Measurements from ENCODE around the gene GADD45GIP1. TPM values are rescaled to one million over a fixed set of nuclear protein-coding genes. Genes with fewer than 3 reads are reported as not detected.
A peak's percentile ranks its signal among the peaks of the same experiment; 100 is the strongest.

The GADD45GIP1 gene
- 10 to 100 TPM; 34.2 to 51.5 (median 38.2) TPM for polyA plus RNA-seq

GRCh38 chr19:12956446-12957388, at the start of gene GADD45GIP1:
GADD45GIP1 (minus strand) TSS chr19:12957223; CDS start chr19:12957212, 11 bp downstream.
- 4 to 5% (median 4%) methylated on average over 71 to 84 of the region's 84 CpGs for WGBS, 3 donors
- H3K27ac ChIP-seq (ENCODE audit: low read depth, low read length), result peak within 1 kb of the TSS; percentile 90

GRCh38 chr19:13005861-13006370, 48.9 kb upstream of the GADD45GIP1 start:
- no peak overlapping the region for H3K27ac ChIP-seq (ENCODE audit: low read depth, low read length)
- WGBS, 3 donors, result 45 to 75% (median 71%) methylated on average over 11 to 12 of the region's 12 CpGs

GRCh38 chr19:13005253-13005652, 48.2 kb upstream of the GADD45GIP1 start:
- no peak overlapping the region for H3K27ac ChIP-seq (ENCODE audit: low read depth, low read length)
- WGBS, 3 donors, result 75 to 91% (median 89%) methylated on average over 4 of the region's 4 CpGs

GRCh38 chr19:13004273-13004672, 47.2 kb upstream of the GADD45GIP1 start:
- H3K27ac ChIP-seq (ENCODE audit: low read depth, low read length), result no peak overlapping the region
- WGBS, 3 donors, result 71 to 82% (median 80%) methylated on average over 7 of the region's 7 CpGs

GRCh38 chr19:13003081-13003480, 46.1 kb upstream of the GADD45GIP1 start:
- WGBS, 3 donors, result 75 to 87% (median 77%) methylated on average over 15 of the region's 15 CpGs

GRCh38 chr19:13002166-13002898, 45.3 kb upstream of the GADD45GIP1 start:
- H3K27ac ChIP-seq (ENCODE audit: low read depth, low read length), result no peak overlapping the region
- WGBS, 3 donors, result 57 to 70% (median 61%) methylated on average over 24 to 29 of the region's 29 CpGs

More at GRCh38 chr19:13003081-13003480, 46.1 kb upstream of the GADD45GIP1 start:
- no peak overlapping the region for H3K27ac ChIP-seq (ENCODE audit: low read depth, low read length)

DNA sequence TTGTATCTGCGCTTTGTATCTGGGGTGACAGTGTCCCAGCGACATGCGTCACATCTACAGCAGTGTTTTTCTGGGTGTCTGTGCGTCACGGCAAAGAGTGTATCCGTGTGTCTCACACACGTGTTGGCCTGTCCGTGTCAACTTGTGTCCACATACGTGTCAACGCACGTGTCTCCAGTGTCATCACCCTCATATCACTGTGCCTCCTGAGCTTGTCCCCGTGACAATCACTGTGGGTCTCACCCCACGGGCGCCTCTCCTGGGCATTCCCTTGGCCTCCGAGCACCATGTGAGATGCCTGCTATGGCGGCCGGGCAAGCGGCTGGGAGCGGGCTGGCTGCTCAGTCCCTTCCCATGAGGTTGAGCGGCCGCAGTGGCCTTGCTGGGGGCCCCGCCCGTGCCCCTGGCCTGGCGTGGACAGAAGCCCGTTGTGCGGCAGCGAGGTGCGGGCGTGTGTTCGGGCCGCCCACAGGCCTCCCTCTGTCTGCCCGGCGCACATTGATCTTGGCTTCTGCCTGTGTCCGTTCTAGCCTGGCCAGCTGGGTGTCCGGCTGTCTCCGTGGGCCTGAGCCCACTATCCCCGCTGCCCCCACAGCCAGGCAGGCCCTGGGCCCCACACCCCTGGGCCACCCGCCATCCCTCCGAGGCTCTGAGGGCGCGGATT, 44.6 kb upstream of the GADD45GIP1 start:
- WGBS, 3 donors, result 55 to 82% (median 63%) methylated on average over 38 to 41 of the region's 41 CpGs
- peak overlapping the region; percentile 6 for H3K27ac ChIP-seq (ENCODE audit: low read depth, low read length)

- no peak overlapping the region for H3K27ac ChIP-seq (ENCODE audit: low read depth, low read length)
- WGBS, 3 donors, result 82 to 91% (median 83%) methylated on average over 19 of the region's 19 CpGs
These were observed 44.1 kb upstream of the GADD45GIP1 start for GRCh38 chr19:13001166-13001501.

DNA sequence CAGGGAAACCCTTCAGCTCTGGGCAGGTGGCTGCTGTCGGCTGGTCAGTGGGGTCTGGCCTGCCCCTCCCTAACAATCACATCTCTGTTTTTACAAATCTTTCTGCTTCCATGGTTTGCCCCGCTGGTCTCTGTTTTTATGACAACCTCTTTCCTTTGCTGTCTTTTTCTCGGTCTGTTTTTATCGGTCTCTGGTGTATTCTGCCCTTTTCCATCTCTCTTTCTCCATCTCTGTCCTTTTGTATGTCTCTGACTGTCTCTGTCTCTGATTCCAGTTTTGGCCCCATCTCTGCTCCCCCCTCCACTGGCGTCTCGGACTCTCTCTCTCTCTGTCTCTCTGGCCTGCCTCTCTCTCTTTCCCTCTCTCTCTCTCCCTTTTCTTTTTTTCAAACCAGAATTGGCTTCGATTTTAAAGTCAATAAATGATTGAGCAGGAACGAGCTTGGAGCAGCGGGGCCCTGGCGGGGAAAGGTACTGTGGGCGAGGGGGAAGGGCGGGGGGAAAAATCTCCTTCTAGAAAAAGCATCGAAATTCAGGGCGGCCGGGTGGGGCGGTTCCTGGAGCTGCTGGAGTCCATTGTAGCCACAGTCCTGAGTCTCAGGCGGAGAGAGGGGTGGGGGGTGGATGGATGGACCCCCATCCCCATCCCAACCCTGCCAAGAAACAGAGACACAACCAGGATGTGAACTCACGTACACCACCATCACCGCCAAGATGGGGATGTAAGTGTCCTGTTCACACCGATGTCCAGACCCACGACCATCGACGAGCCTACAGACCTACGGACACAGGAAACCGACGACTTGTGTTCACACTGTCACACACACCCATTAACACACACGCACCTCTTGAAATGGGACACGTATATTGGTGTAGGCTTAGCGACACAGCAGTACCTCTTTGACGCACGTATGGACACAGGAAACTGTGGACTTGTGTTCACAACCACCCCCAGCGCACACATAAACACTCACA, 41.2 kb upstream of the GADD45GIP1 start:
- no peak overlapping the region for H3K27ac ChIP-seq (ENCODE audit: low read depth, low read length)
- WGBS, 3 donors, result 77 to 84% (median 83%) methylated on average over 32 of the region's 32 CpGs

DNA sequence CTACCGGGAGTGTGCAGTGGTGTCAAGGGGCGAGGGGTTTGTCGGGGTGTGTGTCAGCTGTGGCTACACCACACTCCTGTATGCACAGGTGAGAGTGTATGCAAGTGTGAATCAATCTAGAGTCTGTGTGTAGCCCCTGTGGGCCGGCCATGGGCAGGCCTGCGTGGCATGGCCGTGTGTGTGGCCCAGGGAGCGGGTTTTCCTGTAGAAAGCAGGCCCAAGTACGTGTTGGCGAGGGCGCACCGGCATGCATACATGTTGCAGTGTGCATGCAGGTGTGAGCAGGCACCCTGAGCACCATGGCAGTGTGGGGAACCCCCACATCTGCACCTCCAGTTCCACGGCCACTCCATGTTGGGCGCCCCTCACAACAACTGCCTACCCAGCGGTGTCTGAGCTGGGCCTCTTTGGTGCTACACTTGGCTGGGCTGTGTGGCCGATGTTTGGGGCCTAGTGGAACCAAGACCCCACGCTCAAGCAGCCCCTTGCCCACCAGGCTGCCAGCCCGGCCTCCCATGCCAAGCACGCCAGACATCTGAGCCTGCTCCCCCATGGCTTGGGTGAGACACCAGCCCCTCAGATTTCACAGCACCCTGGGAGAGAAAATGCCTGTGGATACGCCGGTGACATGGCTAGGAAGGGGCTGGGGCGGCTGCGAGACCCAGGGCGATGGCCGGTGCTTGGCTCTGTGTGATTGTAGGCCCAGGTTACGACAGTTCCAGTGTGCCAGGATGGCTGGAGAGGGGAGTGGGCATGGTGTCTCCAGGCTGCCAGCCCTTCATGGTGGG, 40.4 kb upstream of the GADD45GIP1 start:
- H3K27ac ChIP-seq (ENCODE audit: low read depth, low read length), result no peak overlapping the region
- 74 to 90% (median 81%) methylated on average over 25 of the region's 25 CpGs for WGBS, 3 donors

GRCh38 chr19:12996406-12997094, 39.5 kb upstream of the GADD45GIP1 start:
- 14 to 18% (median 17%) methylated on average over 23 to 52 of the region's 52 CpGs for WGBS, 3 donors

DNA sequence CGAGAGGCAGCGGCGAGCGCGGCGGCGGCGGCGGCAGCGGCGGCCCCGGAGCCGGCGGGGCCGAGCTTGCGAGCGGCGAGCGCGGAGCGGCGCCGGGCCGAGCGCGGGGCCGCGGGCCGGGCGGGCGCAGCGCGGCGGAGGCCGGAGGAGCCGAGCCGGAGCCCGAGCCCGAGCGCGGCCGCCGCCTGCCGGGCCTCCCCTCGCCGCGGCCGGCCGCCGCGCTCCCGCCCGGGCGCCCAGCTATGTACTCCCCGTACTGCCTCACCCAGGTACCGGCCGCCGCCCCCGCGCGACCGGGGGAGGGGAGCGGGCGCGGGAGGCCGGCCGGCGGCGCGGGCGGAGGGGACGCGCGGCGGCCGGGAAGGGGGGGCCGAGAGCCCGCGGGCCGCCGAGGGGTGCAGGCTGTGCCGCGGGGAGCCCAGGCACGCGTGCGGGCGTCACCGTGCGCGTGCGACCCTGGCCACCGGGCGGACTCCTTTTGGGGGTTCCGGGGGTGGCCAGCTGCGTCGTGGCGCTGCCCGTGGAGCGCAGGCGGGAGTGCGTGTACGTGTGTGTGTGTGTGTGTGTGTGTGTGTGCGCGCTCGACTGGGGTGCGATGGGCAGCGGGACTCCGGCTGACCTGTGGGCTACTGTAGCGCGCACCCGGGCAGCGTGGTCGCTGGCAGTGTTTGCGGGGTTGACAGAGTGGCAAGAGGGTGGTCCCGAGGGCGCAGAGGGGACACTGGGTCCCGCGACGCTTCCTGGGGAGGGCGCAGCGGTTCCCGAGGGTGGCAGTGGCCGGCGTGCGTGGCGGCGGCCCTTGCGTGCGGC, 38.8 kb upstream of the GADD45GIP1 start:
- peak overlapping the region; percentile 21 for H3K27ac ChIP-seq (ENCODE audit: low read depth, low read length)
- 0 to 1% (median 1%) methylated on average over 47 to 94 of the region's 129 CpGs for WGBS, 3 donors

More at GRCh38 chr19:12996406-12997094, 39.5 kb upstream of the GADD45GIP1 start:
- peak overlapping the region; percentile 21 for H3K27ac ChIP-seq (ENCODE audit: low read depth, low read length)

- 9 to 16% (median 9%) methylated on average over 42 to 79 of the region's 84 CpGs for WGBS, 3 donors
- peak within 1 kb of the TSS; percentile 21 for H3K27ac ChIP-seq (ENCODE audit: low read depth, low read length)
These were observed 37.9 kb upstream of the GADD45GIP1 start, which contains the start of gene NFIX for GRCh38 chr19:12994701-12995595. NFIX (plus strand) TSS chr19:12995475; CDS start chr19:12995838, 363 bp downstream.

DNA sequence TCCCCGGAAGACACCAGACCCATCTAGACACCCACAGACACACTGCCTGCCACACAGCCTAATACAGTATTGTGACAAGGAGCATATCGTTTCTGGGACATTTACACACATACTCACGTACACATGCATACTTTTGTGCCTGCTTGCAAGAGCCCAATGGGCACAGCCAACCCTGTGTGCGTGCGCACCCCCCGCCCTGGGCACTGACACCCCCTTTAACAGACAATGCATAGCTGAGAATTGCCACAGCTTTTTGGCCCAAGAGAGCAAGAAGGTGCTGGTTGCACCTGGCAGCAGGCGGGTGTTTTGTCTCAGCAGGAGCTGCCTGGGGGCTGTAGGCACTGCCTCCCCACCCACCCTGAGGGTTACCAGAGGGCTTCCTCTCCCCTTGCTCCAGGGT, 36.5 kb upstream of the GADD45GIP1 start:
- WGBS, 3 donors, result 83 to 93% (median 86%) methylated on average over 7 of the region's 7 CpGs

More for the DNA sequence above, 36.5 kb upstream of the GADD45GIP1 start:
- H3K27ac ChIP-seq (ENCODE audit: low read depth, low read length), result no peak overlapping the region

Measured in adipose tissue (tissue), 3 donors.